AG20443 (cell line): ENCODE results near the gene RNF141.

Experiments used
- DNase-seq: peaks from one replicate; pipeline ENCODE4 v3.0.0; 2012; ENCODE audit warnings: low spot score, mixed read lengths

RNF141 gene

GRCh38 chr11:10481560-10482349 is 59.2 kb downstream of the RNF141 start:
- DNase-seq, result no peak

DNA sequence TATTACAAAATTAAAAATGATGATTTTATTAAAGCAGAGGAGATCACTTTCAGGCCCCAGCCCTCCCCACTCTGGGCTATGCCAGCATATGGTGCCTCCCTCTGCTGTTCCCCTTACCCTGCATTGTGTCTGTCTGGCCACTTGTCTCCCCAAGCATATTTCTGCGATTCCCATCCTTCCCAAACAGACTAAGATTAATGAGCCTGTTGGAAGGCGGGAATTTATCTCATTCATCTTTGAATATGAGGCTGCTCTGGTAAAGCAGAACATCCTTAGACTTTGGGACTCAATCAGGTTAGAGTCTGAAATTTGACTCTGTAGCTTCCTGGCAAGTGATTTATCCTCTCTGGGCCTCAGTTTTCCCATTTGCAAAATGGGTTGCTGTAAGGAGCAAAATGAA is 60.2 kb downstream of the RNF141 start:
- no peak for DNase-seq

GRCh38 chr11:10480026-10480425 is 61.0 kb downstream of the RNF141 start:
- no peak for DNase-seq

DNA sequence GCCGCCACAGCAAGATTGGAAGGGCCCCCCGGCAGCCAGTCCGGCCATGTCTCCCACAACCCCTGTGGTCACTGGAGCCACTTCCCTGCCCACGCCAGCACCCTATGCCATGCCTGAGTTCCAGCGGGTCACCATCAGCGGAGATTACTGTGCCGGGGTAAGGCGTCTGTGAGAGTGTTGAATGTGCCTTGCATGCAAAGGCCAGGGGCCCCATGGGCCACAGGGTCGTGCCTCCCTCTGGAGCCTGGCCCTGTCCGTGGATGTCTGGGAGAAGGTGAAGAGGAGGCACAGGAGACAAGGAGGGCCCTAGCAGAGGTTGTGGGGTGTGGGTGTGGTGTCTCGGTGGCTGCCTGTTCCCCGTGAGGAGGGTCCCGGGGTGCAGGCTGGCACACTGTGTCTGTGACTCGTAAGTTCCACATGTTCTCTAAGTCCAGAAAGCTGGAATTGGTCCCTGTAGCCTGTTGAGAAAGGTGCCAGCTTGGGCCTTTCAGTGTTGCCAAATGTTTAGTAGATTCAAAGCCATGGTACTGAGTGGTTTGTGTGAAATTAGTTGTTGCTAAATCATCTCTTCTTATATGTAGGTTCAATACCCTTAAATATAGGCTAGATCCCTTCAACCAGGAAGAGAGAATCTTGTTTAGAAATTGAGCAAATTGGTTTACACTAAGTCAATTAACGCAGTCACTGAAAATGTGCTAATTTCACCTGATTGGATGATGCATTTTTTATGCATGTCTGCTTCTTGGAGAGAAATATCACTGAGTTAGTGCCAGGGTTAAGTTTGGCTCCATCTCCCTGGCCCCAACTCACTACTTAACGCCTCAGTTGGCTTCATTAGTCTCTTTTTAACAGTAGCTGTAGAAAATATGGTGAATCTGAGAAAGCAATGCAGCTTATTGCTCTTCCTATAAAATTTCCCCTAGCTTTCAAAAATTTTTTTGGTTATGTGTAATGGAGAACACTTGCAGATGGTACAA is 62.1 kb downstream of the RNF141 start:
- DNase-seq, result no peak

DNA sequence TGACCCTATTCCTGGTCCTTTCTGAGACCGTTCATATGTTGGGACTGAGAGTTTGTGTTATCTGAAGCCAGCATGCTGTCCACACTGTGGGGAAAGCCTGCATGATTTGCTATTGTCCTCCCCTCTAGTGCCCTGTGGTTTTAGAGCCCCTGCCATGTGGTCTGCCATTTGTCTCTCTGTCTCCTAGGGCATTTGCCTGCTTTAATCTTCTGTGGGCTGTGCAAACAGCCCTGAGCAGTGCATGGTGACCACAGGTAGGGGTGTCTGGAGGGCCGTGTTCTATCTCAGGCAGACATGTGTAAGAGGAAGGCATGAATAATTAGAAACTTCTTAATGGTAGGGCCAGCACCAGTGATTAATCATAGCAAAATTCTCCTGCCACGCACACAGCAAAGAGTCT is 62.9 kb downstream of the RNF141 start:
- no peak for DNase-seq

- no peak for DNase-seq
These were observed 63.3 kb downstream of the RNF141 start for GRCh38 chr11:10477690-10478046.

- DNase-seq, result no peak
These were observed 63.9 kb downstream of the RNF141 start for GRCh38 chr11:10476927-10477689.

- DNase-seq, result no peak
These were observed 64.6 kb downstream of the RNF141 start for GRCh38 chr11:10476342-10476741.

DNA sequence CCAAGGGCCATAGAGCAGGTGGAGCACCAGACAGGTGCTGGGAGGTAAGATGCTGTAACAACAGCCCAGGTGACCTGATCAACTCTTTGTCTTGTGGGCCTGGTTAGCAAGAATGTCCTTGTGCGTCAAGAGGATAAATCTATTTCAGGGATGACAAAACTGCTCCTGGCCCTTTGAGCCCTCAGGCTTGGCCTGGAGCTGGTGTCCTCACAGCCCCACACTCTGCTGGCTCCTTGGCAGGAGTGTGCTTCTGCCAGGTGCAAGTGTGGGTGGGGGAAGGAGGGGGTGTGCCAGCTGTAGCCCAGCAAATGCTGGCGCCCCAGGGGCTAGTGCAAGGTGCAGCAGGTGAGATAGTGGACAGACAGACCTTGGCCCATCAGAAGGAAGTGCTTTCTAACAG is 66.4 kb downstream of the RNF141 start:
- DNase-seq, result no peak

GRCh38 chr11:10473371-10473770 is 67.6 kb downstream of the RNF141 start:
- DNase-seq, result no peak

- DNase-seq, result no peak
These were observed 78.2 kb downstream of the RNF141 start for GRCh38 chr11:10462746-10463300.
